HEK293 (cell line): ENCODE results near the gene SLC6A11.

ENCODE experiments used
- CTCF ChIA-PET: fragments of 350-600 bp; formaldehyde crosslinking; extraction: SDS; loops from one replicate; lab custom pipeline; 2021; ENCODE audit warnings: antibody characterized with exemption; lab: Yijun Ruan, JAX
- POLR2A ChIA-PET: fragments of 300-600 bp; formaldehyde crosslinking; extraction: SDS; loops from one replicate; lab custom pipeline; 2020; ENCODE audit warnings: antibody characterized with exemption, inconsistent platforms; lab: Yijun Ruan, JAX
- H3K27ac ChIP-seq: fragments of 200-500 bp; sonication (Bioruptor generic); 2 replicates; pipeline ENCODE4 v1.5.1; 2014; ENCODE audit warnings: low read depth, low read length, control low read depth, inconsistent platforms; ENCODE audit errors: extremely low read depth
- H3K36me3 ChIP-seq, 2 experiments: fragments of 200-500 bp in 1 of 2; sonication (Bioruptor generic) in 1 of 2; 1 replicate in 1 of 2; 2 replicates in 1 of 2; pipeline ENCODE4 v1.5.1; 2014 to 2017; ENCODE audit warnings: inconsistent platforms in 2 of 2, low read length in 2 of 2; ENCODE audit not compliant: control insufficient read depth in 2 of 2, insufficient read depth in 1 of 2
- H3K4me1 ChIP-seq: fragments of 200-500 bp; sonication (Bioruptor generic); 2 replicates; pipeline ENCODE4 v1.5.1; 2014; ENCODE audit warnings: mild to moderate bottlenecking, low read length, inconsistent platforms; ENCODE audit not compliant: control insufficient read depth, insufficient read depth
- H3K4me3 ChIP-seq: 2 replicates; pipeline ENCODE4 v1.5.1; 2011; ENCODE audit warnings: low read depth, mild to moderate bottlenecking, control low read depth, low read length, moderate library complexity
- H3K9me3 ChIP-seq: fragments of 200-500 bp; sonication (Bioruptor generic); 2 replicates; pipeline ENCODE4 v1.5.1; 2014; ENCODE audit warnings: low read depth, low read length, inconsistent platforms; ENCODE audit not compliant: control insufficient read depth, insufficient read depth
- FEZF1 ChIP-seq: fragments of 450-650 bp; formaldehyde crosslinking; IDR thresholded peaks from 2 replicates; pipeline ENCODE4 v1.5.1; 2016; ENCODE audit warnings: missing biosample characterization, missing genetic modification characterization
- HOXC10 ChIP-seq: sonication (generic); formaldehyde crosslinking; IDR thresholded peaks from 2 replicates; pipeline ENCODE4 v1.8.1; 2023; ENCODE audit warnings: mild to moderate bottlenecking, missing genetic modification reagents
- KLF7 ChIP-seq: fragments of 450-650 bp; formaldehyde crosslinking; IDR thresholded peaks from 2 replicates; pipeline ENCODE4 v1.5.1; 2016; ENCODE audit warnings: missing biosample characterization, missing genetic modification characterization, borderline replicate concordance
- MEIS1 ChIP-seq: sonication (generic); formaldehyde crosslinking; IDR thresholded peaks from 2 replicates; pipeline ENCODE4 v1.8.1; 2022; ENCODE audit warnings: missing genetic modification reagents, mild to moderate bottlenecking, borderline replicate concordance
- MZF1 ChIP-seq: fragments of 450-650 bp; formaldehyde crosslinking; IDR thresholded peaks from 2 replicates; pipeline ENCODE4 v1.5.1; 2017; ENCODE audit warnings: missing biosample characterization, missing genetic modification characterization, borderline replicate concordance
- SCRT1 ChIP-seq: fragments of 450-650 bp; formaldehyde crosslinking; IDR thresholded peaks from 2 replicates; pipeline ENCODE4 v1.5.1; 2016; ENCODE audit warnings: missing biosample characterization, missing genetic modification characterization, borderline replicate concordance
- ZIC2 ChIP-seq: fragments of 450-650 bp; formaldehyde crosslinking; IDR thresholded peaks from 2 replicates; pipeline ENCODE4 v1.5.1; 2016; ENCODE audit warnings: missing biosample characterization, missing genetic modification characterization
- ZNF174 ChIP-seq: fragments of 450-650 bp; formaldehyde crosslinking; IDR thresholded peaks from 2 replicates; pipeline ENCODE4 v1.5.0; 2017; ENCODE audit warnings: missing biosample characterization, mild to moderate bottlenecking, missing genetic modification characterization
- ZNF19 ChIP-seq: fragments of 450-650 bp; formaldehyde crosslinking; IDR thresholded peaks from 2 replicates; pipeline ENCODE4; 2016; ENCODE audit warnings: missing biosample characterization, missing genetic modification characterization, low read depth
- ZNF223 ChIP-seq: fragments of 450-650 bp; formaldehyde crosslinking; IDR thresholded peaks from 2 replicates; pipeline ENCODE4 v1.5.1; 2016; ENCODE audit warnings: missing biosample characterization, missing genetic modification characterization
- ZNF266 ChIP-seq: fragments of 450-650 bp; formaldehyde crosslinking; IDR thresholded peaks from 2 replicates; pipeline ENCODE4 v1.5.1; 2016; ENCODE audit warnings: missing biosample characterization, missing genetic modification characterization, low read depth
- ZNF292 ChIP-seq: fragments of 450-650 bp; formaldehyde crosslinking; IDR thresholded peaks from 2 replicates; pipeline ENCODE4 v1.5.1; 2016; ENCODE audit warnings: low read depth, missing biosample characterization, missing genetic modification characterization, borderline replicate concordance
- ZNF366 ChIP-seq: fragments of 450-650 bp; formaldehyde crosslinking; conservative IDR thresholded peaks from 2 replicates; pipeline ENCODE4 v1.5.1; 2016; ENCODE audit warnings: missing biosample characterization, missing genetic modification characterization
- ZNF426 ChIP-seq: fragments of 450-650 bp; formaldehyde crosslinking; IDR thresholded peaks from 2 replicates; pipeline ENCODE4 v1.5.1; 2017; ENCODE audit warnings: missing biosample characterization, missing genetic modification characterization, mild to moderate bottlenecking, inconsistent platforms, moderate library complexity
- ZNF510 ChIP-seq: fragments of 450-650 bp; formaldehyde crosslinking; IDR thresholded peaks from 2 replicates; pipeline ENCODE4 v1.5.1; 2018; ENCODE audit warnings: mild to moderate bottlenecking, missing genetic modification characterization, missing biosample characterization; ENCODE audit not compliant: insufficient replicate concordance
- ZNF514 ChIP-seq: fragments of 450-650 bp; formaldehyde crosslinking; IDR thresholded peaks from 2 replicates; pipeline ENCODE4 v1.5.1; 2016; ENCODE audit warnings: missing biosample characterization, missing genetic modification characterization
- ZNF571 ChIP-seq: fragments of 450-650 bp; formaldehyde crosslinking; IDR thresholded peaks from 2 replicates; pipeline ENCODE4 v1.5.0; 2017; ENCODE audit warnings: missing biosample characterization, missing genetic modification characterization
- ZNF600 ChIP-seq: fragments of 450-650 bp; formaldehyde crosslinking; IDR thresholded peaks from 2 replicates; pipeline ENCODE4 v1.5.1; 2016; ENCODE audit warnings: missing biosample characterization, missing genetic modification characterization
- ZNF707 ChIP-seq: fragments of 450-650 bp; formaldehyde crosslinking; IDR thresholded peaks from 2 replicates; pipeline ENCODE4 v1.5.1; 2016; ENCODE audit warnings: missing biosample characterization, missing genetic modification characterization
- TF ChIP-seq, protein P1 (sequence below): fragments of 450-650 bp; formaldehyde crosslinking; IDR thresholded peaks from 2 replicates; pipeline ENCODE4 v1.5.1; 2016; ENCODE audit warnings: missing biosample characterization, missing genetic modification characterization
- TF ChIP-seq, protein P2 (sequence below): fragments of 450-650 bp; formaldehyde crosslinking; IDR thresholded peaks from 2 replicates; pipeline ENCODE4 v1.5.1; 2016; ENCODE audit warnings: missing biosample characterization, missing genetic modification characterization
- TF ChIP-seq, protein P3 (sequence below): fragments of 450-650 bp; IDR thresholded peaks from 2 replicates; pipeline ENCODE4 v1.5.1; 2018; ENCODE audit warnings: missing biosample characterization, mild to moderate bottlenecking, missing genetic modification characterization
- TF ChIP-seq, protein P4 (sequence below): fragments of 450-650 bp; formaldehyde crosslinking; IDR thresholded peaks from 2 replicates; pipeline ENCODE4 v1.5.1; 2016; ENCODE audit warnings: missing biosample characterization, missing genetic modification characterization, borderline replicate concordance
- TF ChIP-seq, protein P5 (sequence below): fragments of 450-650 bp; formaldehyde crosslinking; IDR thresholded peaks from 2 replicates; pipeline ENCODE4 v1.5.1; 2016; ENCODE audit warnings: missing biosample characterization, missing genetic modification characterization

The SLC6A11 gene

DNA sequence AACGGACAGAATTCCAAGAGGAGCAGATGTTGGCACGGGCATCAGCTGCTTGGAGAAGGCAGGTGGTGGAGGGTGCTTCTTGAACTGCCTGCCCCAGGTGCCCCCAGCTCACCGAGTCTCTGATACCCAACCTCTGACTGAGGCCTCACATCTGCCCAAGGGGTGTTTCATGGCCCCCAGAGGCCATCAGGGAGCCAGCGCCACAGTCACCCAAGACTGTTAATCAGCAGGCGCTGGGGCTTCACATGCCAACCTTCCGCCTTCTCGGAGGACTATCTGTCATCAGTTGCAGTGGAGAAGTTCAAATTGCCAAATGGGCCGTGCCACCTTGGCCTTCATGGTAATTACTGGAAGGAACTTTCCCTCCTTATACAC is 114.6 kb downstream of the SLC6A11 start:
- H3K4me3 ChIP-seq = no peak overlapping the region
- no peaks in the 10 kb centered on the region for H3K36me3 ChIP-seq
- TF ChIP-seq SCRT1 (tag by site-specific recombination) = no peak
- TF ChIP-seq ZNF514 = no peak
- TF ChIP-seq ZNF707 (tag by site-specific recombination) = no peak
- TF ChIP-seq KLF7 (tag by site-specific recombination) = no peak
- TF ChIP-seq, protein P1, sequence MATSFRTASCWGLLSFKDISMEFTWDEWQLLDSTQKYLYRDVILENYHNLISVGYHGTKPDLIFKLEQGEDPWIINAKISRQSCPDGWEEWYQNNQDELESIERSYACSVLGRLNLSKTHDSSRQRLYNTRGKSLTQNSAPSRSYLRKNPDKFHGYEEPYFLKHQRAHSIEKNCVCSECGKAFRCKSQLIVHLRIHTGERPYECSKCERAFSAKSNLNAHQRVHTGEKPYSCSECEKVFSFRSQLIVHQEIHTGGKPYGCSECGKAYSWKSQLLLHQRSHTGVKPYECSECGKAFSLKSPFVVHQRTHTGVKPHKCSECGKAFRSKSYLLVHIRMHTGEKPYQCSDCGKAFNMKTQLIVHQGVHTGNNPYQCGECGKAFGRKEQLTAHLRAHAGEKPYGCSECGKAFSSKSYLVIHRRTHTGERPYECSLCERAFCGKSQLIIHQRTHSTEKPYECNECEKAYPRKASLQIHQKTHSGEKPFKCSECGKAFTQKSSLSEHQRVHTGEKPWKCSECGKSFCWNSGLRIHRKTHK (tag by site-specific recombination) = no peak
- TF ChIP-seq, protein P2, sequence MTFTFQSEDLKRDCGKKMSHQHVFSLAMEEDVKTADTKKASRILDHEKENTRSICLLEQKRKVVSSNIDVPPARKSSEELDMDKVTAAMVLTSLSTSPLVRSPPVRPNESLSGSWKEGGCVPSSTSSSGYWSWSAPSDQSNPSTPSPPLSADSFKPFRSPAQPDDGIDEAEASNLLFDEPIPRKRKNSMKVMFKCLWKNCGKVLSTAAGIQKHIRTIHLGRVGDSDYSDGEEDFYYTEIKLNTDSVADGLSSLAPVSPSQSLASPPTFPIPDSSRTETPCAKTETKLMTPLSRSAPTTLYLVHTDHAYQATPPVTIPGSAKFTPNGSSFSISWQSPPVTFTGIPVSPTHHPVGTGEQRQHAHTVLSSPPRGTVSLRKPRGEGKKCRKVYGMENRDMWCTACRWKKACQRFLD = no peak
- TF ChIP-seq ZNF266 (tag by site-specific recombination) = no peak
- no peak for TF ChIP-seq MZF1 (tag by site-specific recombination)
- TF ChIP-seq FEZF1 = no peak
- ChIA-PET CTCF (interaction anchor here (0.7 kb wide), 1 partner anchor 13 kb away, joined by 3 read pairs; no protein-coding TSS in a partner anchor), POLR2A (no interaction called here)
- H3K27ac ChIP-seq = no peak overlapping the region
- H3K9me3 ChIP-seq = no peaks in the 10 kb centered on the region
- no peaks in the 10 kb centered on the region for H3K4me1 ChIP-seq

DNA sequence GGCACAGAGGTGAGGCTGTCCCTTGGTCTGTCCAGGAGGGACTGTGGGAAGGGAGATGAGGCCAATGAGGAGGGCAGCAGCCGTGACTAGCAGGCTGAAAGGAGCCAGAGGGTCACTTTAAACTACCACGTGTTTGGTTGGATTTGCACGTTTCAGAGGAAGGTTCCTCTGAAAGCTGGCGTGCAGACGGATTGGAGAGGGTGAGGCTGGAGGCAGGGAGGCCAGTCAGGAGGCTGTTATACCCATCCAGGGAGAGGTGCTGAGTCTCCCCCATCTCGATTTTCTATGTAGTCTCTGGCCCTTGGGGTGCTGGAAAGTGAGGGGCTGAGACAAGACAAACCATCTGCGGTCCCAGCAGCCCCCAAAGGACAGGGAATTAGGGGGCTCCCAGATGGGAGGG is 116.6 kb downstream of the SLC6A11 start:
- H3K36me3 ChIP-seq = no peaks in the 10 kb centered on the region
- ChIA-PET POLR2A (no interaction called here), CTCF (no interaction called here)
- TF ChIP-seq HOXC10 (CRISPR knock-in tag) (no peak), ZNF174 (tag by site-specific recombination) (no peak), MEIS1 (no peak), ZNF19 (no peak), ZNF514 (no peak), ZNF292 (tag by site-specific recombination) (no peak), ZNF426 (tag by site-specific recombination) (no peak), ZIC2 (no peak), ZNF600 (tag by site-specific recombination) (no peak), ZNF571 (tag by site-specific recombination) (no peak), ZNF510 (tag by site-specific recombination) (no peak), ZNF223 (tag by site-specific recombination) (no peak), ZNF366 (tag by site-specific recombination) (no peak)
- TF ChIP-seq, protein P3, sequence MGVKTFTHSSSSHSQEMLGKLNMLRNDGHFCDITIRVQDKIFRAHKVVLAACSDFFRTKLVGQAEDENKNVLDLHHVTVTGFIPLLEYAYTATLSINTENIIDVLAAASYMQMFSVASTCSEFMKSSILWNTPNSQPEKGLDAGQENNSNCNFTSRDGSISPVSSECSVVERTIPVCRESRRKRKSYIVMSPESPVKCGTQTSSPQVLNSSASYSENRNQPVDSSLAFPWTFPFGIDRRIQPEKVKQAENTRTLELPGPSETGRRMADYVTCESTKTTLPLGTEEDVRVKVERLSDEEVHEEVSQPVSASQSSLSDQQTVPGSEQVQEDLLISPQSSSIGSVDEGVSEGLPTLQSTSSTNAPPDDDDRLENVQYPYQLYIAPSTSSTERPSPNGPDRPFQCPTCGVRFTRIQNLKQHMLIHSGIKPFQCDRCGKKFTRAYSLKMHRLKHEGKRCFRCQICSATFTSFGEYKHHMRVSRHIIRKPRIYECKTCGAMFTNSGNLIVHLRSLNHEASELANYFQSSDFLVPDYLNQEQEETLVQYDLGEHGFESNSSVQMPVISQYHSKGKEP = no peak
- TF ChIP-seq, protein P4, sequence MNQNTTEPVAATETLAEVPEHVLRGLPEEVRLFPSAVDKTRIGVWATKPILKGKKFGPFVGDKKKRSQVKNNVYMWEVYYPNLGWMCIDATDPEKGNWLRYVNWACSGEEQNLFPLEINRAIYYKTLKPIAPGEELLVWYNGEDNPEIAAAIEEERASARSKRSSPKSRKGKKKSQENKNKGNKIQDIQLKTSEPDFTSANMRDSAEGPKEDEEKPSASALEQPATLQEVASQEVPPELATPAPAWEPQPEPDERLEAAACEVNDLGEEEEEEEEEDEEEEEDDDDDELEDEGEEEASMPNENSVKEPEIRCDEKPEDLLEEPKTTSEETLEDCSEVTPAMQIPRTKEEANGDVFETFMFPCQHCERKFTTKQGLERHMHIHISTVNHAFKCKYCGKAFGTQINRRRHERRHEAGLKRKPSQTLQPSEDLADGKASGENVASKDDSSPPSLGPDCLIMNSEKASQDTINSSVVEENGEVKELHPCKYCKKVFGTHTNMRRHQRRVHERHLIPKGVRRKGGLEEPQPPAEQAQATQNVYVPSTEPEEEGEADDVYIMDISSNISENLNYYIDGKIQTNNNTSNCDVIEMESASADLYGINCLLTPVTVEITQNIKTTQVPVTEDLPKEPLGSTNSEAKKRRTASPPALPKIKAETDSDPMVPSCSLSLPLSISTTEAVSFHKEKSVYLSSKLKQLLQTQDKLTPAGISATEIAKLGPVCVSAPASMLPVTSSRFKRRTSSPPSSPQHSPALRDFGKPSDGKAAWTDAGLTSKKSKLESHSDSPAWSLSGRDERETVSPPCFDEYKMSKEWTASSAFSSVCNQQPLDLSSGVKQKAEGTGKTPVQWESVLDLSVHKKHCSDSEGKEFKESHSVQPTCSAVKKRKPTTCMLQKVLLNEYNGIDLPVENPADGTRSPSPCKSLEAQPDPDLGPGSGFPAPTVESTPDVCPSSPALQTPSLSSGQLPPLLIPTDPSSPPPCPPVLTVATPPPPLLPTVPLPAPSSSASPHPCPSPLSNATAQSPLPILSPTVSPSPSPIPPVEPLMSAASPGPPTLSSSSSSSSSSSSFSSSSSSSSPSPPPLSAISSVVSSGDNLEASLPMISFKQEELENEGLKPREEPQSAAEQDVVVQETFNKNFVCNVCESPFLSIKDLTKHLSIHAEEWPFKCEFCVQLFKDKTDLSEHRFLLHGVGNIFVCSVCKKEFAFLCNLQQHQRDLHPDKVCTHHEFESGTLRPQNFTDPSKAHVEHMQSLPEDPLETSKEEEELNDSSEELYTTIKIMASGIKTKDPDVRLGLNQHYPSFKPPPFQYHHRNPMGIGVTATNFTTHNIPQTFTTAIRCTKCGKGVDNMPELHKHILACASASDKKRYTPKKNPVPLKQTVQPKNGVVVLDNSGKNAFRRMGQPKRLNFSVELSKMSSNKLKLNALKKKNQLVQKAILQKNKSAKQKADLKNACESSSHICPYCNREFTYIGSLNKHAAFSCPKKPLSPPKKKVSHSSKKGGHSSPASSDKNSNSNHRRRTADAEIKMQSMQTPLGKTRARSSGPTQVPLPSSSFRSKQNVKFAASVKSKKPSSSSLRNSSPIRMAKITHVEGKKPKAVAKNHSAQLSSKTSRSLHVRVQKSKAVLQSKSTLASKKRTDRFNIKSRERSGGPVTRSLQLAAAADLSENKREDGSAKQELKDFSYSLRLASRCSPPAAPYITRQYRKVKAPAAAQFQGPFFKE (tag by site-specific recombination) = no peak
- TF ChIP-seq, protein P5, sequence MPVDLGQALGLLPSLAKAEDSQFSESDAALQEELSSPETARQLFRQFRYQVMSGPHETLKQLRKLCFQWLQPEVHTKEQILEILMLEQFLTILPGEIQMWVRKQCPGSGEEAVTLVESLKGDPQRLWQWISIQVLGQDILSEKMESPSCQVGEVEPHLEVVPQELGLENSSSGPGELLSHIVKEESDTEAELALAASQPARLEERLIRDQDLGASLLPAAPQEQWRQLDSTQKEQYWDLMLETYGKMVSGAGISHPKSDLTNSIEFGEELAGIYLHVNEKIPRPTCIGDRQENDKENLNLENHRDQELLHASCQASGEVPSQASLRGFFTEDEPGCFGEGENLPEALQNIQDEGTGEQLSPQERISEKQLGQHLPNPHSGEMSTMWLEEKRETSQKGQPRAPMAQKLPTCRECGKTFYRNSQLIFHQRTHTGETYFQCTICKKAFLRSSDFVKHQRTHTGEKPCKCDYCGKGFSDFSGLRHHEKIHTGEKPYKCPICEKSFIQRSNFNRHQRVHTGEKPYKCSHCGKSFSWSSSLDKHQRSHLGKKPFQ = no peak
- no peak overlapping the region for H3K4me3 ChIP-seq
- H3K4me1 ChIP-seq = no peaks in the 10 kb centered on the region
- no peak overlapping the region for H3K27ac ChIP-seq
- H3K9me3 ChIP-seq = no peaks in the 10 kb centered on the region
